ENCODE measurements around the gene GCA. TPM values are rescaled to one million over a fixed set of nuclear protein-coding genes. Genes with fewer than 3 reads are reported as not detected.

Gene GCA
- total RNA-seq, 1 donor from 2014 or later, result 14.5 TPM

DNA sequence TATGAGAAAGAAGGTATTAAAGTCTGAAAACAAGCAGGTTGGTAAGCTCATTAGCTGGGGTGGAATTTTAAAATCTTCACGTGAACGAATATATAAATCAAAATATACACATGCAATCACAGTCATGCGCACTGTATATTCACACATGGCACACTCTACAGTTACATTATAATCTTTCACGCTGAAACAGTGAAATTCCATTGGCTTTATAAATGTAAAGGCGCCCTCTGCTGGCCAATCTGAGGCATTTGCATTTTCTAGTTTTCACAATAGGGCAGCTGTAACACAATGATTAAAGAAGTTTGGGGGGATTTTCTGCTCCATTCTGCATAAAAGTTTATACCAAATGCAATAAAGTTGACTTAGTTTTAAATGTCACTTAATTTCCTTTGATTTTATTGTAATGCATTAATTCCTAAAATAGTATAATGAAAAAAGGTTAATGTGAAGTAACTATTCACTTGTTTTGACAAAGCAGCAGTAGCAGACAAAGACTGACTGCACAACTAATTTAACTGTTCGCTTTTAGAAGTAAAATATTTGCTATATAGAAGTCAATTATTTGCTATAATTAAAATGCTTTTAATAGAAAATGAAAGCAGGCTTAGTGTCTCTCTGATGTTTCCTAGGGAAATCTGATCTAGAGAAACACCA lies 42.7 kb upstream of the GCA start:
- H4K20me1 ChIP-seq (ENCODE audit: insufficient read depth, low read length), result no peaks in the 10 kb centered on the region
- peak; percentile 38 for DNase-seq (ENCODE audit: low read depth)

GRCh38 chr2:162301877-162302276 lies 42.1 kb upstream of the GCA start:
- H3K9me3 ChIP-seq (ENCODE audit: insufficient read depth, low read depth, low read length), result no peaks in the 10 kb centered on the region
- no peaks in the 10 kb centered on the region for H3K4me1 Mint-ChIP-seq (ENCODE audit: low read depth, unreplicated experiment)

More for the DNA sequence above, 42.7 kb upstream of the GCA start:
- Mint-ChIP-seq H3K4me1 (ENCODE audit: low read depth, unreplicated experiment) (no peaks in the 10 kb centered on the region), H3K9me3 (ENCODE audit: unreplicated experiment) (no peaks in the 10 kb centered on the region), H3K27ac (ENCODE audit: unreplicated experiment) (no peak overlapping the region), H3K27me3 (ENCODE audit: low read depth, unreplicated experiment) (no peaks in the 10 kb centered on the region), H3K36me3 (ENCODE audit: low read depth, unreplicated experiment) (no peaks in the 10 kb centered on the region), H3K4me3 (ENCODE audit: unreplicated experiment) (no peak overlapping the region)
- no peak overlapping the region for H3K9ac ChIP-seq (ENCODE audit: low read length)
- no peaks in the 10 kb centered on the region for H3K36me3 ChIP-seq (ENCODE audit: insufficient read depth, low read length)
- peak overlapping the region; percentile 43 for H3K4me2 ChIP-seq (ENCODE audit: low read length)
- H3K4me1 ChIP-seq (ENCODE audit: insufficient read depth, low read length), result no peaks in the 10 kb centered on the region
- no peak overlapping the region for H2AFZ ChIP-seq (ENCODE audit: low read depth, low read length)
- H3K4me3 ChIP-seq (ENCODE audit: insufficient read depth, low read depth, low read length), result no peak overlapping the region
- H3K27ac ChIP-seq (ENCODE audit: low read depth, low read length), result no peak overlapping the region
- H3K9me3 ChIP-seq (ENCODE audit: insufficient read depth, low read depth, low read length), result no peaks in the 10 kb centered on the region
- TF ChIP-seq EZH2 (IDR thresholded peaks at IDR 0.05; ENCODE audit: insufficient read depth, low read length) (no peak), CTCF (IDR thresholded peaks at IDR 0.05; ENCODE audit: insufficient read depth, low read depth, low read length) (peak; percentile 91)
- H3K79me2 ChIP-seq (ENCODE audit: insufficient read depth, low read length), result no peaks in the 10 kb centered on the region
- FAIRE-seq, result peak; percentile 13
- no peaks in the 10 kb centered on the region for H3K27me3 ChIP-seq (ENCODE audit: insufficient read depth, low read length)

More at GRCh38 chr2:162301877-162302276, 42.1 kb upstream of the GCA start:
- Histone ChIP-seq H3K9ac (ENCODE audit: low read length) (no peak overlapping the region), H2AFZ (ENCODE audit: low read depth, low read length) (no peak overlapping the region), H3K79me2 (ENCODE audit: insufficient read depth, low read length) (no peaks in the 10 kb centered on the region), H3K4me3 (ENCODE audit: insufficient read depth, low read depth, low read length) (no peak overlapping the region), H4K20me1 (ENCODE audit: insufficient read depth, low read length) (no peaks in the 10 kb centered on the region), H3K4me1 (ENCODE audit: insufficient read depth, low read length) (no peaks in the 10 kb centered on the region), H3K27me3 (ENCODE audit: insufficient read depth, low read length) (no peaks in the 10 kb centered on the region), H3K4me2 (ENCODE audit: low read length) (no peak overlapping the region), H3K27ac (ENCODE audit: low read depth, low read length) (no peak overlapping the region), H3K36me3 (ENCODE audit: insufficient read depth, low read length) (no peaks in the 10 kb centered on the region)
- DNase-seq (ENCODE audit: low read depth) (no peak), FAIRE-seq (no peak)
- TF ChIP-seq EZH2 (IDR thresholded peaks at IDR 0.05; ENCODE audit: insufficient read depth, low read length), result no peak
- no peak for TF ChIP-seq CTCF (IDR thresholded peaks at IDR 0.05; ENCODE audit: insufficient read depth, low read depth, low read length)
- Mint-ChIP-seq H3K27ac (ENCODE audit: unreplicated experiment) (no peak overlapping the region), H3K9me3 (ENCODE audit: unreplicated experiment) (no peaks in the 10 kb centered on the region), H3K36me3 (ENCODE audit: low read depth, unreplicated experiment) (no peaks in the 10 kb centered on the region), H3K27me3 (ENCODE audit: low read depth, unreplicated experiment) (no peaks in the 10 kb centered on the region), H3K4me3 (ENCODE audit: unreplicated experiment) (no peak overlapping the region)
